ENCODE data around the gene GAS6. TPM values are rescaled to one million over a fixed set of nuclear protein-coding genes. Genes with fewer than 3 reads are reported as not detected.

Gene GAS6
- total RNA-seq, 1 donor: 3.3 TPM

- no peaks in the 10 kb centered on the region for H3K9me3 ChIP-seq (ENCODE audit: low read depth, low read length)
- H3K4me3 ChIP-seq (ENCODE audit: low read length): no peak overlapping the region
- peaks cover 2% of the 10 kb centered on the region for H3K27me3 ChIP-seq (ENCODE audit: insufficient read depth, low read length)
- H3K4me1 ChIP-seq (ENCODE audit: insufficient read depth, low read length): peaks cover 17% of the 10 kb centered on the region
These were observed 10.2 kb downstream of the GAS6 start for GRCh38 chr13:113853518-113854237.

GRCh38 chr13:113852536-113853517 is 11.0 kb downstream of the GAS6 start:
- H3K4me3 ChIP-seq (ENCODE audit: low read length): no peak overlapping the region
- peaks cover 2% of the 10 kb centered on the region for H3K27me3 ChIP-seq (ENCODE audit: insufficient read depth, low read length)
- H3K4me1 ChIP-seq (ENCODE audit: insufficient read depth, low read length): peaks cover 17% of the 10 kb centered on the region
- no peaks in the 10 kb centered on the region for H3K9me3 ChIP-seq (ENCODE audit: low read depth, low read length)

- Histone ChIP-seq H3K9me3 (ENCODE audit: low read depth, low read length) (no peaks in the 10 kb centered on the region), H3K27me3 (ENCODE audit: insufficient read depth, low read length) (peaks cover 2% of the 10 kb centered on the region), H3K4me1 (ENCODE audit: insufficient read depth, low read length) (peaks cover 17% of the 10 kb centered on the region), H3K4me3 (ENCODE audit: low read length) (no peak overlapping the region)
These were observed 11.9 kb downstream of the GAS6 start for GRCh38 chr13:113851826-113852535.

GRCh38 chr13:113851480-113851803 is 12.4 kb downstream of the GAS6 start:
- Histone ChIP-seq H3K27me3 (ENCODE audit: insufficient read depth, low read length) (peaks cover 2% of the 10 kb centered on the region), H3K4me3 (ENCODE audit: low read length) (no peak overlapping the region), H3K9me3 (ENCODE audit: low read depth, low read length) (no peaks in the 10 kb centered on the region), H3K4me1 (ENCODE audit: insufficient read depth, low read length) (peaks cover 17% of the 10 kb centered on the region)

GRCh38 chr13:113850722-113851479 is 13.0 kb downstream of the GAS6 start:
- no peak overlapping the region for H3K4me3 ChIP-seq (ENCODE audit: low read length)
- peaks cover 2% of the 10 kb centered on the region for H3K27me3 ChIP-seq (ENCODE audit: insufficient read depth, low read length)
- H3K4me1 ChIP-seq (ENCODE audit: insufficient read depth, low read length): peaks cover 20% of the 10 kb centered on the region
- no peaks in the 10 kb centered on the region for H3K9me3 ChIP-seq (ENCODE audit: low read depth, low read length)

- H3K27me3 ChIP-seq (ENCODE audit: insufficient read depth, low read length): peaks cover 2% of the 10 kb centered on the region
- H3K4me3 ChIP-seq (ENCODE audit: low read length): no peak overlapping the region
- no peaks in the 10 kb centered on the region for H3K9me3 ChIP-seq (ENCODE audit: low read depth, low read length)
- peaks cover 20% of the 10 kb centered on the region for H3K4me1 ChIP-seq (ENCODE audit: insufficient read depth, low read length)
These were observed 13.7 kb downstream of the GAS6 start for GRCh38 chr13:113849981-113850721.

- Histone ChIP-seq H3K9me3 (ENCODE audit: low read depth, low read length) (no peaks in the 10 kb centered on the region), H3K27me3 (ENCODE audit: insufficient read depth, low read length) (peaks cover 2% of the 10 kb centered on the region), H3K4me3 (ENCODE audit: low read length) (no peak overlapping the region), H3K4me1 (ENCODE audit: insufficient read depth, low read length) (peaks cover 14% of the 10 kb centered on the region)
These were observed 14.3 kb downstream of the GAS6 start for GRCh38 chr13:113849546-113849945.

GRCh38 chr13:113848431-113849260 is 15.2 kb downstream of the GAS6 start:
- peaks cover 5% of the 10 kb centered on the region for H3K4me1 ChIP-seq (ENCODE audit: insufficient read depth, low read length)
- H3K9me3 ChIP-seq (ENCODE audit: low read depth, low read length): no peaks in the 10 kb centered on the region
- H3K27me3 ChIP-seq (ENCODE audit: insufficient read depth, low read length): no peaks in the 10 kb centered on the region
- no peak overlapping the region for H3K4me3 ChIP-seq (ENCODE audit: low read length)

- Histone ChIP-seq H3K4me3 (ENCODE audit: low read length) (no peak overlapping the region), H3K27me3 (ENCODE audit: insufficient read depth, low read length) (no peaks in the 10 kb centered on the region), H3K4me1 (ENCODE audit: insufficient read depth, low read length) (peaks cover 5% of the 10 kb centered on the region), H3K9me3 (ENCODE audit: low read depth, low read length) (no peaks in the 10 kb centered on the region)
These were observed 15.9 kb downstream of the GAS6 start for GRCh38 chr13:113848020-113848419.

GRCh38 chr13:113846636-113847318 is 17.1 kb downstream of the GAS6 start:
- H3K4me3 ChIP-seq (ENCODE audit: low read length): no peak overlapping the region
- H3K4me1 ChIP-seq (ENCODE audit: insufficient read depth, low read length): peaks cover 5% of the 10 kb centered on the region
- no peaks in the 10 kb centered on the region for H3K27me3 ChIP-seq (ENCODE audit: insufficient read depth, low read length)
- H3K9me3 ChIP-seq (ENCODE audit: low read depth, low read length): no peaks in the 10 kb centered on the region

- Histone ChIP-seq H3K9me3 (ENCODE audit: low read depth, low read length) (no peaks in the 10 kb centered on the region), H3K4me3 (ENCODE audit: low read length) (no peak overlapping the region), H3K27me3 (ENCODE audit: insufficient read depth, low read length) (no peaks in the 10 kb centered on the region), H3K4me1 (ENCODE audit: insufficient read depth, low read length) (peaks cover 8% of the 10 kb centered on the region)
These were observed 17.9 kb downstream of the GAS6 start for GRCh38 chr13:113845723-113846635.

- no peaks in the 10 kb centered on the region for H3K9me3 ChIP-seq (ENCODE audit: low read depth, low read length)
- peaks cover 17% of the 10 kb centered on the region for H3K4me1 ChIP-seq (ENCODE audit: insufficient read depth, low read length)
- H3K4me3 ChIP-seq (ENCODE audit: low read length): no peak overlapping the region
- H3K27me3 ChIP-seq (ENCODE audit: insufficient read depth, low read length): no peaks in the 10 kb centered on the region
These were observed 18.8 kb downstream of the GAS6 start for GRCh38 chr13:113845055-113845454.
